Measurements from ENCODE around the gene MIDN. TPM values are rescaled to one million over a fixed set of nuclear protein-coding genes. Genes with fewer than 3 reads are reported as not detected.

Gene MIDN
- total and polyA plus RNA-seq, 2 donors (not counting 3 experiments of a cell fraction or from before 2014, with no cell fraction given) = 20.0 to 85.9 TPM

DNA sequence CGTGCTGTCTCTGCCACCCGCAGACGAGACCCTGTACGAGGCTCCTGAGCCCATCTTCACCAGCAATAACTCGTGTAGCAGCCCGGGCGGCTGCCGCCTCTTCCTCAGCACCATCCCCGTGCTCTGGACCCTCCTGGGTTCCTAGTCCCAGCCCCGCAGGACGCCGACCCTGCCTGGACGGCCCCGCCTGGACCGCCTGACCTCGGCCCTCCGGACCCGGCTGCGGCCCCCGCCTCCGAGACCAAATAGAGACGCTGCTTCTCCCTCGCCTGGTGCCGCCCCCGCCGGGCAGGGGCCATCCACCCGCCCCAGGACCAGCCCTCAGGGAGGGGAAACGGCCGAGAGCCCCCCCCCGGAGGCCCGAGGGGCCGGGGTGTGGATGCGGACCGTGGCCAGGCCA, 51.4 kb downstream of the MIDN start:
- Histone ChIP-seq H3K4me3 (replicated peaks in 1 of 3; ENCODE audit: insufficient read depth in 1 of 3, low read depth in 1 of 3, low read length in 3 of 3) (no peak overlapping the region), H3K4me1 (ENCODE audit: control insufficient read depth, extremely low read depth, insufficient read depth, low read length) (peaks cover 4% of the 10 kb centered on the region), H3K4me2 (ENCODE audit: insufficient read depth, low read length) (no peak overlapping the region), H4K20me1 (replicated peaks; ENCODE audit: control insufficient read depth, extremely low read depth, insufficient read depth, low read length) (no peaks in the 10 kb centered on the region), H3K27me3 (ENCODE audit: control insufficient read depth in 2 of 2, insufficient read depth in 2 of 2, low read length in 2 of 2) (no peaks in the 10 kb centered on the region), H3K9me1 (replicated peaks; ENCODE audit: control insufficient read depth, extremely low read depth, insufficient read depth, low read length) (no peaks in the 10 kb centered on the region), H3K36me3 (ENCODE audit: control insufficient read depth in 2 of 2, extremely low read depth in 1 of 2, insufficient read depth in 2 of 2, low read length in 2 of 2) (no peaks in the 10 kb centered on the region), H3K79me2 (ENCODE audit: control insufficient read depth, insufficient read depth, low read length) (no peaks in the 10 kb centered on the region), H3K27ac (ENCODE audit: insufficient read depth, low read depth, low read length) (no peak overlapping the region), H3K9ac (replicated peaks; ENCODE audit: extremely low read depth, insufficient read depth, low read length) (no peak overlapping the region), H2AFZ (ENCODE audit: low read depth, low read length) (no peak overlapping the region), H3K9me3 (replicated peaks; ENCODE audit: control insufficient read depth, insufficient read depth, low read length) (no peaks in the 10 kb centered on the region)
- FAIRE-seq = no peak
- TF ChIP-seq EZH2 (IDR thresholded peaks at IDR 0.05; ENCODE audit: borderline replicate concordance, low read depth, low read length, severe bottlenecking) (no peak), MYC (IDR thresholded peaks at IDR 0.05; ENCODE audit: low read depth, low read length) (no peak), GATA2 (IDR thresholded peaks at IDR 0.05; ENCODE audit: insufficient read depth, insufficient read length, low read depth, low read length) (no peak), JUN (IDR thresholded peaks at IDR 0.05; ENCODE audit: borderline replicate concordance, insufficient read depth, insufficient read length, low read depth) (no peak), FOS (IDR thresholded peaks at IDR 0.05; ENCODE audit: borderline replicate concordance, insufficient read depth, low read length) (no peak), POLR2A (IDR thresholded peaks at IDR 0.05; ENCODE audit: low read depth, low read length) (no peak), POLR2AphosphoS5 (IDR thresholded peaks at IDR 0.05; ENCODE audit: insufficient read depth, low read depth, low read length) (no peak)
- TF ChIP-seq, protein P1, sequence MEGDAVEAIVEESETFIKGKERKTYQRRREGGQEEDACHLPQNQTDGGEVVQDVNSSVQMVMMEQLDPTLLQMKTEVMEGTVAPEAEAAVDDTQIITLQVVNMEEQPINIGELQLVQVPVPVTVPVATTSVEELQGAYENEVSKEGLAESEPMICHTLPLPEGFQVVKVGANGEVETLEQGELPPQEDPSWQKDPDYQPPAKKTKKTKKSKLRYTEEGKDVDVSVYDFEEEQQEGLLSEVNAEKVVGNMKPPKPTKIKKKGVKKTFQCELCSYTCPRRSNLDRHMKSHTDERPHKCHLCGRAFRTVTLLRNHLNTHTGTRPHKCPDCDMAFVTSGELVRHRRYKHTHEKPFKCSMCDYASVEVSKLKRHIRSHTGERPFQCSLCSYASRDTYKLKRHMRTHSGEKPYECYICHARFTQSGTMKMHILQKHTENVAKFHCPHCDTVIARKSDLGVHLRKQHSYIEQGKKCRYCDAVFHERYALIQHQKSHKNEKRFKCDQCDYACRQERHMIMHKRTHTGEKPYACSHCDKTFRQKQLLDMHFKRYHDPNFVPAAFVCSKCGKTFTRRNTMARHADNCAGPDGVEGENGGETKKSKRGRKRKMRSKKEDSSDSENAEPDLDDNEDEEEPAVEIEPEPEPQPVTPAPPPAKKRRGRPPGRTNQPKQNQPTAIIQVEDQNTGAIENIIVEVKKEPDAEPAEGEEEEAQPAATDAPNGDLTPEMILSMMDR (IDR thresholded peaks at IDR 0.05; ENCODE audit: extremely low read depth in 1 of 2, insufficient read depth in 1 of 2, low read depth in 1 of 2, low read length in 2 of 2) = no peak
- TF ChIP-seq, protein P2, sequence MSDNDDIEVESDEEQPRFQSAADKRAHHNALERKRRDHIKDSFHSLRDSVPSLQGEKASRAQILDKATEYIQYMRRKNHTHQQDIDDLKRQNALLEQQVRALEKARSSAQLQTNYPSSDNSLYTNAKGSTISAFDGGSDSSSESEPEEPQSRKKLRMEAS (IDR thresholded peaks at IDR 0.05; ENCODE audit: insufficient read depth, insufficient read length) = no peak
- BruUV-seq (replicated peaks) = no TSS peak
- dilution Hi-C loops (cut with MboI; ENCODE audit: extremely low pct_ligation_motif_present, low sequenced_read_pairs) = no loop called here
- ChIA-PET CTCF (no interaction called here), POLR2A (no interaction called here)
- intact Hi-C loops (cut with micrococcal nuclease) = no loop called here
- DNase-seq (ENCODE audit: low read depth, low spot score) = no peak

All from endothelial cell of umbilical vein (primary cell).